ENCODE measurements around the gene NXPH4. TPM values are rescaled to one million over a fixed set of nuclear protein-coding genes. Genes with fewer than 3 reads are reported as not detected.
A peak's percentile ranks its signal among the peaks of the same experiment; 100 is the strongest.

NXPH4 gene
- total and polyA plus RNA-seq, 2 donors (not counting 1 experiment from before 2014, with no cell fraction given) = 3.5 to 8.6 TPM

- no peak for ATAC-seq (ENCODE audit: low read depth)
- Histone ChIP-seq H3K9me3 (ENCODE audit: control extremely low read depth in 1 of 3, control insufficient read depth in 2 of 3, insufficient read depth in 1 of 3, low read length in 2 of 3) (peaks cover 0 to 19% (median 0%) of the 10 kb centered on the region in 3 donors), H3K79me2 (ENCODE audit: control insufficient read depth, insufficient read depth, low read length) (peaks cover 36% of the 10 kb centered on the region), H3K9ac (ENCODE audit: low read length) (peak overlapping the region; percentile 82), H3K27ac (ENCODE audit: low read length in 2 of 2) (peak overlapping the region; percentile 20 to 80), H4K20me1 (ENCODE audit: control insufficient read depth, insufficient read depth, low read length, poor library complexity, severe bottlenecking) (peaks cover 15% of the 10 kb centered on the region), H3K27me3 (replicated peaks in 1 of 4; ENCODE audit: control extremely low read depth in 1 of 4, control insufficient read depth in 3 of 4, insufficient read depth in 4 of 4, low read length in 3 of 4) (peaks cover 0 to 33% (median 13%) of the 10 kb centered on the region in 4 experiments), H3K36me3 (replicated peaks in 1 of 2; ENCODE audit: control extremely low read depth in 1 of 2, control insufficient read depth in 1 of 2, extremely low read depth in 1 of 2, insufficient read depth in 2 of 2, low read length in 1 of 2) (peaks cover 0 to 34% of the 10 kb centered on the region in 2 experiments), H3K4me1 (ENCODE audit: control insufficient read depth in 2 of 2, insufficient read depth in 2 of 2, low read length in 2 of 2) (peaks cover 63 to 78% of the 10 kb centered on the region in 2 donors), H3K4me3 (ENCODE audit: control extremely low read depth in 1 of 5, extremely low read depth in 1 of 5, insufficient read depth in 1 of 5, low read depth in 2 of 5, low read length in 4 of 5) (peak overlapping the region; percentile 73 to 94 (median 89)), H3K4me2 (replicated peaks; ENCODE audit: low read depth, low read length, poor library complexity, severe bottlenecking) (peak overlapping the region; percentile 86), H2AFZ (ENCODE audit: insufficient read depth, low read depth, low read length, poor library complexity, severe bottlenecking) (peak overlapping the region; percentile 64)
- ChIA-PET POLR2A (interaction anchor here (0.9 to 5.2 kb wide), 5 partner anchors 10 to 105 kb away, joined by 3 to 28 read pairs (median 8); partner anchors contain the start of gene NXPH4), CTCF (interaction anchor here (0.6 to 31.1 kb wide), 6 partner anchors 10 to 850 kb away, joined by 3 to 838 read pairs (median 6); partner anchors contain the start of genes NXPH4 and OS9)
- TF ChIP-seq EZH2 (IDR thresholded peaks at IDR 0.05; ENCODE audit: borderline replicate concordance, insufficient read depth, low read depth, low read length, poor library complexity, severe bottlenecking) = no peak
- TF ChIP-seq CTCF (IDR thresholded peaks at IDR 0.05) = no peak
- peaks cover 80% of the 10 kb centered on the region for H3K4me1 Mint-ChIP-seq
- intact Hi-C loops (cut with micrococcal nuclease) = loop anchor here (1.0 to 5.0 kb wide), 3 partner anchors 10 to 152 kb away; partner anchors contain the start of genes NEMP1 and NXPH4
- WGBS (ENCODE audit: insufficient coverage) = 0% methylated on average over 3 of the region's 9 CpGs
- H3K4me3 Mint-ChIP-seq = peak overlapping the region; percentile 99
- no peak for DNase-seq
- H3K27ac Mint-ChIP-seq = peak overlapping the region; percentile 97
- no peaks in the 10 kb centered on the region for H3K9me3 Mint-ChIP-seq (ENCODE audit: insufficient read depth)
- H3K27me3 Mint-ChIP-seq = peaks cover 10% of the 10 kb centered on the region
These were observed 12.5 kb downstream of the NXPH4 start for GRCh38 chr12:57229046-57229633.

Measured in B cell (primary cell).